Measurements from ENCODE around the gene GABBR2. TPM values are rescaled to one million over a fixed set of nuclear protein-coding genes. Genes with fewer than 3 reads are reported as not detected.

The GABBR2 gene
- total RNA-seq, 1 experiment from 2014 or later: not detected

- no peak for TF ChIP-seq CTCF (IDR thresholded peaks at IDR 0.05; ENCODE audit: unreplicated experiment)
- CTCF ChIA-PET: no interaction called here
- BruUV-seq (replicated peaks): no TSS peak
- peaks cover 67% of the 10 kb centered on the region for H3K27me3 Mint-ChIP-seq (ENCODE audit: insufficient read depth, unreplicated experiment)
- POLR2A ChIA-PET: no interaction called here
- H3K36me3 Mint-ChIP-seq (ENCODE audit: insufficient read depth, unreplicated experiment): no peaks in the 10 kb centered on the region
- H3K27ac Mint-ChIP-seq (ENCODE audit: low read depth, unreplicated experiment): no peak overlapping the region
- H3K9me3 Mint-ChIP-seq (ENCODE audit: unreplicated experiment): no peaks in the 10 kb centered on the region
- no peak for DNase-seq (ENCODE audit: unreplicated experiment)
- intact Hi-C loops (cut with micrococcal nuclease): no loop called here
- H3K4me1 Mint-ChIP-seq (ENCODE audit: insufficient read depth, unreplicated experiment): no peaks in the 10 kb centered on the region
- no peak overlapping the region for H3K4me3 Mint-ChIP-seq (ENCODE audit: unreplicated experiment)
Observed at GRCh38 chr9:98532147-98532546, 176.6 kb downstream of the GABBR2 start.

DNA sequence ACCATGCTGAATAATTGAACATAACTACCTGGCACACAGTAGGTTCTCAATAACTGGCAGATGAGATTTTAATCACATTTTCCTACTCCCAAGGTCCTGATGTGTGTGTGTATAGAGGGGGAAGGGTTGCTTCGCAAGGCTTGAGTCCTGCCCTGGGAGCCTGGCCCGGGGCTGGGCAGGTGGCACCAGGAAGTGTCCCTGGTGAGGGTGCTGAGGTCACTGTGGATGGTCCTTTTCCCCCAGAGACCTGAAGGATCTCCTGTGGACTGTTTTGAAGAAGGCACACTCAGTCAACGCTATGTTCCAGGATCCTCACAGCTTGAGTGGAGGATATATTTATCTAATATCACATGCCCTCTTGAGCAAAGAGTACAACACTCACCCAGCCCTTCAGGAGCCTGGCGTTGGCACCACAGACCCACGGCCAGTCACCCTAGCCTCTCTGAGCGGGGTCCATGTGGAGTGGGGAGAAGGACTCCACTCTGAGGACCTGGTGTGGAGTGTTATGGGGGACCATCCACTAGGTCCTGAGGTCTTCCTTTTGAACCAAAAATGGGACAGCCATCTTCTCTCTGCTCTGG is 177.8 kb downstream of the GABBR2 start:
- BruUV-seq (replicated peaks): no TSS peak
- H3K4me1 Mint-ChIP-seq (ENCODE audit: insufficient read depth, unreplicated experiment): no peaks in the 10 kb centered on the region
- TF ChIP-seq CTCF (IDR thresholded peaks at IDR 0.05; ENCODE audit: unreplicated experiment): no peak
- intact Hi-C loops (cut with micrococcal nuclease): no loop called here
- DNase-seq (ENCODE audit: unreplicated experiment): no peak
- H3K9me3 Mint-ChIP-seq (ENCODE audit: unreplicated experiment): no peaks in the 10 kb centered on the region
- POLR2A ChIA-PET: no interaction called here
- no peaks in the 10 kb centered on the region for H3K36me3 Mint-ChIP-seq (ENCODE audit: insufficient read depth, unreplicated experiment)
- H3K27me3 Mint-ChIP-seq (ENCODE audit: insufficient read depth, unreplicated experiment): peaks cover 79% of the 10 kb centered on the region
- CTCF ChIA-PET: no interaction called here
- no peak overlapping the region for H3K4me3 Mint-ChIP-seq (ENCODE audit: unreplicated experiment)
- no peak overlapping the region for H3K27ac Mint-ChIP-seq (ENCODE audit: low read depth, unreplicated experiment)

DNA sequence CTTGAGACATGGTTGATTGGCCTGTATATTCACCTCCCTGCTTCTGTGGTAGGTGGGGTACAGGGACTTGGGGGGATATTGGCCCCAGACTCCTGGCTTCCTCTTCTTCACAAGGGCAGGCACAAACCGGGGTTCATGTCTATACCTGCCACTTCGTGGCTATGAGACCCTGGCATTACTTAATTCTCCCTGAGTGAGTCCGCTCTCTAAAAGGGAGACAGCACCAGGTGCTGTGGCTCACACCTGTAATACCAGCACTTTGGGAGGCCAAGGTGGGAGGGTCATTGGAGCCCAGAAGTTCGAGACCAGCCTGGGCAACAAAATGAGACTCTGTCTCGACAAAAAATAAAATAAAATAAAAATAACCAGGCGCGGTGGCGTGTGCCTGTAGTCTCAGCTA is 178.5 kb downstream of the GABBR2 start:
- H3K4me3 Mint-ChIP-seq (ENCODE audit: unreplicated experiment): no peak overlapping the region
- peaks cover 82% of the 10 kb centered on the region for H3K27me3 Mint-ChIP-seq (ENCODE audit: insufficient read depth, unreplicated experiment)
- no peak for TF ChIP-seq CTCF (IDR thresholded peaks at IDR 0.05; ENCODE audit: unreplicated experiment)
- no peaks in the 10 kb centered on the region for H3K4me1 Mint-ChIP-seq (ENCODE audit: insufficient read depth, unreplicated experiment)
- intact Hi-C loops (cut with micrococcal nuclease): no loop called here
- no peaks in the 10 kb centered on the region for H3K9me3 Mint-ChIP-seq (ENCODE audit: unreplicated experiment)
- no peak overlapping the region for H3K27ac Mint-ChIP-seq (ENCODE audit: low read depth, unreplicated experiment)
- BruUV-seq (replicated peaks): no TSS peak
- no peak for DNase-seq (ENCODE audit: unreplicated experiment)
- ChIA-PET POLR2A (no interaction called here), CTCF (no interaction called here)
- no peaks in the 10 kb centered on the region for H3K36me3 Mint-ChIP-seq (ENCODE audit: insufficient read depth, unreplicated experiment)

- H3K27ac Mint-ChIP-seq (ENCODE audit: low read depth, unreplicated experiment): no peak overlapping the region
- no peaks in the 10 kb centered on the region for H3K9me3 Mint-ChIP-seq (ENCODE audit: unreplicated experiment)
- H3K27me3 Mint-ChIP-seq (ENCODE audit: insufficient read depth, unreplicated experiment): peaks cover 85% of the 10 kb centered on the region
- no peaks in the 10 kb centered on the region for H3K4me1 Mint-ChIP-seq (ENCODE audit: insufficient read depth, unreplicated experiment)
- no peaks in the 10 kb centered on the region for H3K36me3 Mint-ChIP-seq (ENCODE audit: insufficient read depth, unreplicated experiment)
- ChIA-PET POLR2A (no interaction called here), CTCF (no interaction called here)
- intact Hi-C loops (cut with micrococcal nuclease): no loop called here
- no peak for TF ChIP-seq CTCF (IDR thresholded peaks at IDR 0.05; ENCODE audit: unreplicated experiment)
- BruUV-seq (replicated peaks): no TSS peak
- no peak overlapping the region for H3K4me3 Mint-ChIP-seq (ENCODE audit: unreplicated experiment)
- no peak for DNase-seq (ENCODE audit: unreplicated experiment)
Observed at GRCh38 chr9:98529841-98530240, 178.9 kb downstream of the GABBR2 start.

Measured in MCF 10A (cell line).